Sciatic nerve (tissue), 2 donors: ENCODE measurements around the gene SLC38A8. TPM values are rescaled to one million over a fixed set of nuclear protein-coding genes. Genes with fewer than 3 reads are reported as not detected.
A peak's percentile ranks its signal among the peaks of the same experiment; 100 is the strongest.

Experiments
- ATAC-seq: fragments of 200-7000 bp; cut with Tn5 transposase; one replicate; pipeline ENCODE4 v1.9.1; 2020; ENCODE audit warnings: mild to moderate bottlenecking, moderate library complexity
- DNase-seq: peaks from one replicate; pipeline ENCODE4 v3.0.0-alpha.2; 2020; ENCODE audit warnings: low spot score
- intact Hi-C: fragments of 100-400 bp; cut with DNase I; formaldehyde crosslinking; loops from one replicate; pipeline ENCODE4 v1.14.2; 2022
- total RNA-seq: library from RNA; stranded (reverse); fragmentation: NEBNext Ultra II Directional; extraction: Animal tissue kit (Norgen Biotek cat#: 25700); gene quantifications from one replicate; pipeline ENCODE4 v1.2.1, GENCODE V29; 2021
- donor health status: DM: no; HTN: no; CAD: no.
- donor health status: DM: no; HTN: no; CAD: no.

SLC38A8 gene
- total RNA-seq, 1 donor from 2014 or later: not detected

GRCh38 chr16:83989300-83989699, 53.3 kb downstream of the SLC38A8 start:
- no peak for ATAC-seq
- DNase-seq: no peak
- intact Hi-C loops: no loop called here

GRCh38 chr16:83983491-83983890, 59.1 kb downstream of the SLC38A8 start:
- ATAC-seq (no peak), DNase-seq (no peak)
- intact Hi-C loops: no loop called here

GRCh38 chr16:83981799-83982198, 60.8 kb downstream of the SLC38A8 start:
- no peak for DNase-seq
- ATAC-seq: no peak
- intact Hi-C loops: no loop called here

GRCh38 chr16:83980794-83981193, 61.8 kb downstream of the SLC38A8 start:
- DNase-seq (no peak), ATAC-seq (no peak)
- intact Hi-C loops: no loop called here

- ATAC-seq (no peak), DNase-seq (no peak)
- intact Hi-C loops: no loop called here
These were observed 63.2 kb downstream of the SLC38A8 start for GRCh38 chr16:83979441-83979840.

- intact Hi-C loops: no loop called here
- ATAC-seq (no peak), DNase-seq (no peak)
These were observed 64.1 kb downstream of the SLC38A8 start for GRCh38 chr16:83978401-83978904.

GRCh38 chr16:83977056-83977815, 65.4 kb downstream of the SLC38A8 start:
- ATAC-seq (no peak), DNase-seq (no peak)
- intact Hi-C loops: no loop called here

GRCh38 chr16:83975590-83976260, 66.9 kb downstream of the SLC38A8 start:
- intact Hi-C loops: no loop called here
- DNase-seq (no peak), ATAC-seq (no peak)

- no peak for ATAC-seq
- DNase-seq: no peak
- intact Hi-C loops: loop anchor here (5.0 kb wide), 1 partner anchor 88 kb away; no protein-coding TSS in a partner anchor
These were observed 68.1 kb downstream of the SLC38A8 start for GRCh38 chr16:83974475-83974874.

GRCh38 chr16:83973581-83974385, 68.8 kb downstream of the SLC38A8 start:
- intact Hi-C loops: loop anchor here (5.0 kb wide), 1 partner anchor 89 kb away; no protein-coding TSS in a partner anchor
- ATAC-seq (no peak), DNase-seq (no peak)

GRCh38 chr16:83973077-83973476, 69.5 kb downstream of the SLC38A8 start:
- ATAC-seq: no peak
- intact Hi-C loops: loop anchor here (5.0 kb wide), 1 partner anchor 89 kb away; no protein-coding TSS in a partner anchor
- DNase-seq: no peak

- ATAC-seq (no peak), DNase-seq (no peak)
- intact Hi-C loops: loop anchor here (5.0 kb wide), 1 partner anchor 90 kb away; no protein-coding TSS in a partner anchor
These were observed 70.2 kb downstream of the SLC38A8 start for GRCh38 chr16:83972256-83973008.

- ATAC-seq (no peak), DNase-seq (no peak)
- intact Hi-C loops: loop anchor here (5.0 kb wide), 1 partner anchor 91 kb away; no protein-coding TSS in a partner anchor
These were observed 71.1 kb downstream of the SLC38A8 start for GRCh38 chr16:83971165-83972130.

- DNase-seq (no peak), ATAC-seq (no peak)
- intact Hi-C loops: loop anchor here (5.0 kb wide), 1 partner anchor 92 kb away; no protein-coding TSS in a partner anchor
These were observed 72.2 kb downstream of the SLC38A8 start for GRCh38 chr16:83970430-83970815.

GRCh38 chr16:83969771-83970429, 72.7 kb downstream of the SLC38A8 start:
- peak; percentile 6 for ATAC-seq
- intact Hi-C loops: loop anchor here (5.0 to 10.0 kb wide), 3 partner anchors 82 to 515 kb away; no protein-coding TSS in a partner anchor
- DNase-seq: no peak

- intact Hi-C loops: loop anchor here (5.0 to 10.0 kb wide), 2 partner anchors 83 to 516 kb away; no protein-coding TSS in a partner anchor
- DNase-seq: no peak
These were observed 73.5 kb downstream of the SLC38A8 start for GRCh38 chr16:83968891-83969649.

More at GRCh38 chr16:83968891-83969649, 73.5 kb downstream of the SLC38A8 start:
- ATAC-seq: no peak
